Pericardium fibroblast (primary cell): Measurements from ENCODE around the gene SMIM21. TPM values are rescaled to one million over a fixed set of nuclear protein-coding genes. Genes with fewer than 3 reads are reported as not detected.

Experiments used
- total RNA-seq: library from RNA; depleted of rRNA; stranded (reverse); fragments of >200 nt; gene quantifications from 2 replicates; pipeline ENCODE4 v1.2.3, GENCODE V29; 2015

SMIM21 gene
- total RNA-seq, result not detected in 2 replicates

DNA sequence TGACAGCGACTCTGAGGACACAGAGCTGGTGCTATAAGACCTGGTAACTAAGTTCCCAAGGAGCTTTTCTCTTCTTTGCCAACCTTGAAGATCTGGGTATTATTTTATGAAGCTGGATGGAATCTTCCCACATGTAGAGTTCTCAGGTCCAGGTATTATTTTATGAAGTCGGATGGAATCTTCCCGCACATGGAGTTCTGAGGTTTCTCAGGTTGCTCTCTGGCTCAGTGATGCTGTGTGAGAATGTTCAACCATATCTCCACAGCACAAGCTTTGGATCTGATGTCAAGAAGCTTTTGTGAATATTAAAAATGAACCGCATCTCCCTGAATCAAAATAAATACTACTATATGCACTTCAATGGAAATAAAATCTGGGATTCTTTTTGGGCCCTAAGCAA, at the start of gene SMIM21:
Gene SMIM21, minus strand, starts transcription at position 101 of the 400 bp plus-strand sequence. CDS start 140 bp downstream, outside the sequence.

Other genes with a start within 250 kb of the SMIM21 start
- gene PTGR3, start 218.6 kb downstream of the SMIM21 start, total RNA-seq, result 13.4 and 16.5 TPM in 2 replicates
- gene TSHZ1, start 216.9 kb downstream of the SMIM21 start, total RNA-seq, result 6.2 and 13.4 TPM in 2 replicates